ENCODE measurements around the gene ROBO2.

The ROBO2 gene

GRCh38 chr3:77446084-77446483 is 406.2 kb downstream of the ROBO2 start:
- TF ChIP-seq, protein P1, sequence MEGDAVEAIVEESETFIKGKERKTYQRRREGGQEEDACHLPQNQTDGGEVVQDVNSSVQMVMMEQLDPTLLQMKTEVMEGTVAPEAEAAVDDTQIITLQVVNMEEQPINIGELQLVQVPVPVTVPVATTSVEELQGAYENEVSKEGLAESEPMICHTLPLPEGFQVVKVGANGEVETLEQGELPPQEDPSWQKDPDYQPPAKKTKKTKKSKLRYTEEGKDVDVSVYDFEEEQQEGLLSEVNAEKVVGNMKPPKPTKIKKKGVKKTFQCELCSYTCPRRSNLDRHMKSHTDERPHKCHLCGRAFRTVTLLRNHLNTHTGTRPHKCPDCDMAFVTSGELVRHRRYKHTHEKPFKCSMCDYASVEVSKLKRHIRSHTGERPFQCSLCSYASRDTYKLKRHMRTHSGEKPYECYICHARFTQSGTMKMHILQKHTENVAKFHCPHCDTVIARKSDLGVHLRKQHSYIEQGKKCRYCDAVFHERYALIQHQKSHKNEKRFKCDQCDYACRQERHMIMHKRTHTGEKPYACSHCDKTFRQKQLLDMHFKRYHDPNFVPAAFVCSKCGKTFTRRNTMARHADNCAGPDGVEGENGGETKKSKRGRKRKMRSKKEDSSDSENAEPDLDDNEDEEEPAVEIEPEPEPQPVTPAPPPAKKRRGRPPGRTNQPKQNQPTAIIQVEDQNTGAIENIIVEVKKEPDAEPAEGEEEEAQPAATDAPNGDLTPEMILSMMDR (IDR thresholded peaks at IDR 0.05; ENCODE audit: control insufficient read depth, insufficient read depth, low read depth, low read length, missing control alignments) = no peak
- no peak overlapping the region for H3K4me3 ChIP-seq (ENCODE audit: control insufficient read depth, low read depth, low read length)
- no peak for DNase-seq (ENCODE audit: low read depth)

GRCh38 chr3:77446761-77447160 is 406.9 kb downstream of the ROBO2 start:
- DNase-seq (ENCODE audit: low read depth) = no peak
- TF ChIP-seq, protein P1 (IDR thresholded peaks at IDR 0.05; ENCODE audit: control insufficient read depth, insufficient read depth, low read depth, low read length, missing control alignments) = no peak
- no peak overlapping the region for H3K4me3 ChIP-seq (ENCODE audit: control insufficient read depth, low read depth, low read length)

GRCh38 chr3:77449459-77450350 is 409.8 kb downstream of the ROBO2 start:
- DNase-seq (ENCODE audit: low read depth) = no peak
- H3K4me3 ChIP-seq (ENCODE audit: control insufficient read depth, low read depth, low read length) = no peak overlapping the region
- TF ChIP-seq, protein P1 (IDR thresholded peaks at IDR 0.05; ENCODE audit: control insufficient read depth, insufficient read depth, low read depth, low read length, missing control alignments) = no peak

- TF ChIP-seq, protein P1 (IDR thresholded peaks at IDR 0.05; ENCODE audit: control insufficient read depth, insufficient read depth, low read depth, low read length, missing control alignments) = no peak
- H3K4me3 ChIP-seq (ENCODE audit: control insufficient read depth, low read depth, low read length) = no peak overlapping the region
- no peak for DNase-seq (ENCODE audit: low read depth)
These were observed 416.5 kb downstream of the ROBO2 start for GRCh38 chr3:77456431-77456830.

GRCh38 chr3:77456906-77457305 is 417.0 kb downstream of the ROBO2 start:
- DNase-seq (ENCODE audit: low read depth) = no peak
- H3K4me3 ChIP-seq (ENCODE audit: control insufficient read depth, low read depth, low read length) = no peak overlapping the region
- TF ChIP-seq, protein P1 (IDR thresholded peaks at IDR 0.05; ENCODE audit: control insufficient read depth, insufficient read depth, low read depth, low read length, missing control alignments) = no peak

- TF ChIP-seq, protein P1 (IDR thresholded peaks at IDR 0.05; ENCODE audit: control insufficient read depth, insufficient read depth, low read depth, low read length, missing control alignments) = no peak
- DNase-seq (ENCODE audit: low read depth) = no peak
- H3K4me3 ChIP-seq (ENCODE audit: control insufficient read depth, low read depth, low read length) = no peak overlapping the region
These were observed 420.0 kb downstream of the ROBO2 start for GRCh38 chr3:77459926-77460325.
